ENCODE results near the gene IMMP2L. TPM values are rescaled to one million over a fixed set of nuclear protein-coding genes. Genes with fewer than 3 reads are reported as not detected.

The IMMP2L gene
- total RNA-seq, 2 experiments from 2014 or later, result 15.8 to 25.8 TPM

DNA sequence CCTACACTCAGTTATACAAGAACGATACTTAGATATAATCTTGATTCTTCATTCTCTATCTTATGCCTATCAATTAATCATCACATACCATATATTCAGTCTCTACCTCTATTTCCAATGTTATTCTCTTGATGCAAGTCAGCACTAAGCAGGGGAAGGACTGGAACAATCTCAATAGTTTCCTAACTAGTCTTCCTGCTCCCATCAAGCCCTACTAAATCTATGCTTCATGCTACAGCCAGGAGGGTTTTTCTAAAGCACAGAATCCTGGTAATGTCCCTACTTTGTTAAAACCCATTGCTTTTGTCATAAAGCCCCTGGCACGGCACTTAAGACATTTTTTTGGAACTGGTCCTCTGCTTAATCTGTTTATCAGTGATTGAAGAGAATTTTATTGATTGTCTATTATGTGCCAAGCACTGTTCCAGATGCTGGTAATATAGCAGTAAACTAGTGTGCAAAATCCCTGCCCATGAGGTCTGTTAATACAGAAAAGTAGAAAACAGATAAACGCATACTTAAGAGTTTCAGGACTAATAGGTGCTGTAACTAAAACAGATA is 794.7 kb downstream of the IMMP2L start:
- no peak overlapping the region for H3K4me3 Mint-ChIP-seq

DNA sequence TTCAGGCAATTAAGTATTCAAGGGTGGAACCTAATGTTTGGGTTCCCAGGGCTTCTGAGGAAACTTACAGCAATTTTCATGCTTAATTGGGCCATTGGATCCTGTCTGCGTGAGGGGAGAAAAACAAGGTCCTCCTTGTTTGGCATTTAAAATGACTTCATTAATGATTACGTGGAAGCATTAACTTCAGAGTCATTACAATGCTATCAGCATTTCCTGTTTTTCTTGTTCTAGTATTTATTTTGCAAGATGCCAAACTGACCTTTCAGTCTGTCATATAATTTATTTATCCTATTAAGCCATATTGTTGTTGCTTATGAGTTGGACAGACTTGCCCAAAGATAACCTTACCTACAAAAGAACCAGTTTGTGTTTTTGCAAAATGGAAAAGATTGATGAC is 795.4 kb downstream of the IMMP2L start:
- ATAC-seq (no peak), DNase-seq (no peak)
- Mint-ChIP-seq H3K9me3 (ENCODE audit: low read depth) (no peaks in the 10 kb centered on the region), H3K27me3 (no peaks in the 10 kb centered on the region), H3K4me3 (no peak overlapping the region), H3K36me3 (ENCODE audit: low read depth) (no peaks in the 10 kb centered on the region), H3K4me1 (peaks cover under 1% of the 10 kb centered on the region), H3K27ac (no peak overlapping the region)
- CTCF ChIA-PET, result no interaction called here
- intact Hi-C loops (cut with DNase I, micrococcal nuclease), result no loop called here
- POLR2A ChIA-PET, result no interaction called here

More for the DNA sequence above, 794.7 kb downstream of the IMMP2L start:
- H3K27ac Mint-ChIP-seq, result no peak overlapping the region
- no peaks in the 10 kb centered on the region for H3K9me3 Mint-ChIP-seq (ENCODE audit: low read depth)
- no peaks in the 10 kb centered on the region for H3K27me3 Mint-ChIP-seq
- peaks cover 2% of the 10 kb centered on the region for H3K4me1 Mint-ChIP-seq
- CTCF ChIA-PET, result interaction anchor here (0.7 kb wide), 1 partner anchor 432 kb away, joined by 3 read pairs; no protein-coding TSS in a partner anchor
- POLR2A ChIA-PET, result no interaction called here
- ATAC-seq (no peak), DNase-seq (no peak)
- intact Hi-C loops (cut with DNase I, micrococcal nuclease), result no loop called here
- no peaks in the 10 kb centered on the region for H3K36me3 Mint-ChIP-seq (ENCODE audit: low read depth)

DNA sequence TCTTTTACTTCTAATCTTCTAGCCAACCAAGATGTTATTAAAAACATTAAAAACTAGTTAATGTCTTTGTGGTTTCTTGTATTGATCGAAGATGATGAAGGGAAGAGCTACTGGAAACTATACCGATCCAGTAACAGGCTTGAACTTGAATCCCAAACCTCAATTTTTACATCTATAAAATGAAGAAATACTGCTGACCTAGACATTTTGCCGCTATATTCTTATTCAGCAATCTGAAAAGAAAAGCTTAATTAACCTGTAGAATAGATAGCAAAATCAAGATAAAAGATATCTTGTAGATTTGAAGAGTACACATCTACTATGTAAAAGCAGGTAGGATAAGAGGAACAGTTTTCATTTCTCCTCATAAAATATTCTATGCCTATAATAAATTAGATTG is 797.4 kb downstream of the IMMP2L start:
- POLR2A ChIA-PET, result no interaction called here
- Mint-ChIP-seq H3K27me3 (no peaks in the 10 kb centered on the region), H3K4me1 (no peaks in the 10 kb centered on the region), H3K36me3 (ENCODE audit: low read depth) (no peaks in the 10 kb centered on the region), H3K9me3 (ENCODE audit: low read depth) (no peaks in the 10 kb centered on the region), H3K4me3 (no peak overlapping the region), H3K27ac (no peak overlapping the region)
- ATAC-seq, result no peak
- no peak for DNase-seq
- CTCF ChIA-PET, result no interaction called here
- intact Hi-C loops (cut with DNase I, micrococcal nuclease), result no loop called here

DNA sequence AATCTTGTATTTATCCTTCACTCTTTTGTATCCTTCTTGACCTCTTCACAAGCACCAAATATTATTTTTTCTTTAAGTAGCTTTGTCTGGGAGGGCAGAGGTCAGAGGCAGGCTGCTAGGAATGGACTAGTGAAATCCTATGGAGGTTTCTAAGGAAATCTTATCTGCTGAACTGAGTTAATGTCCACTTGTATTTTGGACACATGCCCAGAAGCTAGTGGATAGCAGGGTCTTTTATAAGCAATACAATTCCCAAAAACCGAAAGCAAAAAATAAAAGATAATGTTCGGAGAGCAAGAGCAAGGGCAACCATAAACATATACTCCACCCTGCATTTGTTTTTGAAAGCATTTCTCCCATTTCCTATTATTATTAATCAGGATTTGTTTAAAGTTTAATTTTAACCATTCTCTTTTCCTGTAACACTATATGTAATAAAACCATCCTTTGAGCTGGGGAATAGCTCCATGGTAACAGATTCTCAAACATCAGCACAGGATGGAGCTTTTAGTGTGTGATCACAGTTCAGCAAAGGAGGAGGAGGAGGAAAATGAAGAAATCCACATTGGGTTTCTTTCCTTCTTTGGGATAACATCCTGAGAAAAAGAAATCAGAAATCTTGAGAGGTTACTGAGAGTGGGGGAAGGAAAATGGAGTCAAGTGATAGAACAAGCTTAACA is 799.6 kb downstream of the IMMP2L start:
- ATAC-seq (no peak), DNase-seq (no peak)
- no peaks in the 10 kb centered on the region for H3K9me3 Mint-ChIP-seq (ENCODE audit: low read depth)
- ChIA-PET POLR2A (no interaction called here), CTCF (interaction anchor here (0.7 kb wide), 1 partner anchor 1148 kb away, joined by 3 read pairs; no protein-coding TSS in a partner anchor)
- H3K4me1 Mint-ChIP-seq, result no peaks in the 10 kb centered on the region
- no peak overlapping the region for H3K4me3 Mint-ChIP-seq
- H3K27ac Mint-ChIP-seq, result no peak overlapping the region
- H3K36me3 Mint-ChIP-seq (ENCODE audit: low read depth), result no peaks in the 10 kb centered on the region
- no peaks in the 10 kb centered on the region for H3K27me3 Mint-ChIP-seq
- intact Hi-C loops (cut with DNase I, micrococcal nuclease), result no loop called here

DNA sequence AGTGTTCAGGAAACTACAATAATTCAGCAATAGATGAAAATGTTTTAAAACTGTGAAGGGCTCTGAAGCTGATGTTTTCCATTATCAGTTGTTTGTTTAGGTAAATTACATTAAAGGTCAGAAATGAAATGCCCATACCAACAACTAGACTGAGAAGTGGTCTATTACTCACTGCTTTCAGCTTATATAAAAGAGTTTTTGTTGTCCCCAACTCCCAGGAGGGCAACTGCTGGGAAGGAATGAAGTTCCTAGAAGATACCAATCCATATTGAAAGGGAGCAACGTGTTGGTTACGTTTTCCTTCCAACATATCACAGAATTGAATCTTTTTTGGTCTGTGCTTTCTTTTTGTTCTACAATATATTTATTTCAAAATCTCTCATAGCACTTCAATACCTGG is 802.0 kb downstream of the IMMP2L start:
- ChIA-PET POLR2A (no interaction called here), CTCF (interaction anchor here (0.7 kb wide), 1 partner anchor 336 kb away, joined by 3 read pairs; no protein-coding TSS in a partner anchor)
- intact Hi-C loops (cut with DNase I, micrococcal nuclease), result no loop called here
- Mint-ChIP-seq H3K27ac (no peak overlapping the region), H3K27me3 (no peaks in the 10 kb centered on the region), H3K36me3 (ENCODE audit: low read depth) (no peaks in the 10 kb centered on the region), H3K4me3 (no peak overlapping the region), H3K9me3 (ENCODE audit: low read depth) (no peaks in the 10 kb centered on the region), H3K4me1 (no peaks in the 10 kb centered on the region)
- ATAC-seq (no peak), DNase-seq (no peak)

DNA sequence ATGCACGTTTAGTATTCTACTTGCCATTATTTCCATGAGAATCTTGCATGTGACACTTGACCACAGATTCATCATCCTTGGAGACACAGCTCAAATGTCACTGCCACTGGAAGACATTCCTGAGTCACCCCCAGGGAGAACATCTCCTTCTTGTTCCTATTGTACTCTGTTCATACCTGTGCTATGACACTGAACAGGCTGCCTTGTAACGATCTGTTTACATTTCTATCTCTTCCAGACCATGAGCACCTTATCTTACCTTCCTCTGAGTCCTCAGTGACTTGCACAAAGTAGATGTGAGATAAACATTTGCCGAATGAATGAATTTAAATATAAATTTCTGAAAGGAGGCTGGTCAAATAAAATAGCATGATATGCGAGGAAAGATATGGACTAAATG is 803.2 kb downstream of the IMMP2L start:
- no peak overlapping the region for H3K4me3 Mint-ChIP-seq
- CTCF ChIA-PET, result interaction anchor here (1.5 kb wide), 1 partner anchor 19 kb away, joined by 3 read pairs; no protein-coding TSS in a partner anchor
- POLR2A ChIA-PET, result no interaction called here

DNA sequence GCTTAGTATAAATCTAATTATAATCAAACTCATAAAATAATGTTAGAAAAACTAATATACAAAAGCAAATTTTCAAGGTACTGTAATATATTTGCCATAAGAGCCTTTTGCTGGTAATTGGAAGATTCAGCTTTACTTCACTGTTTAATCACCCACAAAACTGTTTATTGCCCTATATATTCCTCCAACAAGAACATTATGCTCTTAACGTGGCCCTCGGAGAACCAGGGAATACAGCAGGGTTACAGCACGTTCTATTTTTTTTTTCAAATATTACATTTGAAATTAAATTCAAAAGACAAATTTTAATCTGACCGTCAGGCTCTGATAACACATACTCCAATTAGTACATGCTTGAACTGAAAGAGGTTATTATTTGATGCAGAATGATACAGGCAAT is 807.6 kb downstream of the IMMP2L start:
- H3K27ac Mint-ChIP-seq, result no peak overlapping the region
- no peaks in the 10 kb centered on the region for H3K4me1 Mint-ChIP-seq
- ChIA-PET CTCF (no interaction called here), POLR2A (interaction anchor here (0.7 kb wide), 1 partner anchor 423 kb away, joined by 3 read pairs; no protein-coding TSS in a partner anchor)
- no peak overlapping the region for H3K4me3 Mint-ChIP-seq
- intact Hi-C loops (cut with DNase I, micrococcal nuclease), result no loop called here
- no peaks in the 10 kb centered on the region for H3K9me3 Mint-ChIP-seq (ENCODE audit: low read depth)
- no peaks in the 10 kb centered on the region for H3K36me3 Mint-ChIP-seq (ENCODE audit: low read depth)
- DNase-seq, result no peak
- H3K27me3 Mint-ChIP-seq, result no peaks in the 10 kb centered on the region
- no peak for ATAC-seq

More for the DNA sequence above, 803.2 kb downstream of the IMMP2L start:
- no peak for DNase-seq
- intact Hi-C loops (cut with DNase I, micrococcal nuclease), result no loop called here
- Mint-ChIP-seq H3K9me3 (ENCODE audit: low read depth) (no peaks in the 10 kb centered on the region), H3K4me1 (no peaks in the 10 kb centered on the region), H3K36me3 (ENCODE audit: low read depth) (no peaks in the 10 kb centered on the region), H3K27ac (no peak overlapping the region), H3K27me3 (no peaks in the 10 kb centered on the region)
- ATAC-seq, result no peak

DNA sequence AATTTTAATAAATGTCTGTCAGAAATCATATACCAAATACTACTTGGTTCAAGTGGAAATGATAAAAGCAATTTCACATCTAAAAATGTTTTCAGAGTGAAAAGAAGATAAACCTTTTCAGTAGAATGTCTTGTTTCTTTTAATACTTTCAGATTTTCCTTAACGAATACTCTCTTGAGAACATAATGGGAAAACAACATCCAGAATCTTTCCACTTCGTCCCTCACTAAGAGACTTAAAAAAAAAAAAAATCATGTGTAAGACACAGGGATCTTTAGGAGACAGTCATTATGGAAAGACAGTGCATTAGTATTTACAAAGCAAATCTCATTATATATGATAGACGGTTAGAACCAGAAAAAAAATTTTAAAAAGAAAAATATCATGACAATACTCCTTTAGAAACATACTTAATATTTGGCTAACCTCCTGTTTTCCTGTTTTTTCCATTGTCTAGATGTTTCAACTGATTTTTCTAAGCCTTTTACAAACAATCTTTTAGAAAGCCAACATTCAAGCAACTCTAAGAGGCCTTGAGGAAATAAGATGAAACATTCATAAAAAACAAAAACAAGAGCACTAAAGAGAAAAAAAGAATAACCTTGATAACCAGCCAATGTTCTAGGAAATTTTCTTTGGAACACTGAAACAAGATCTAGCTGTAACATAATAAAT is 811.2 kb downstream of the IMMP2L start:
- no peak overlapping the region for H3K4me3 Mint-ChIP-seq
- ATAC-seq, result no peak

DNA sequence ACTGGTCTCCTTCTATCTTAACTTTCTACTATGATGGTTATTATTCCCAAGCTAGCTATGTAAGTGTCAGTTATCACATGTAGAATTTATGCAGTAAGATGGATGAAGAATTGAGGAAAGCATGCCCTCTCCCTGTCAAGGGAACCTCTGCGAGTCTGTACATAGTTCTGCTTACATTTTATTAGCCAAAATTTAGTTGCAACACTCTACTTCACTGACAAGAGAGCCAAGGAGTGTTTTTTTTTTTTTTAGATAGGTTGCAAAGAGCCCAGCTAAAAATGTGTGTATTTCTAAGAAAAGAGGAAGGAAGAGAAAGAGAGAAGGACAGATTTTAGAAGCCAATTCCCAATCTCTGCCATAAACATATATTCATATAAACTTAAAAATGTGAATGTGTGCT is 829.1 kb downstream of the IMMP2L start:
- DNase-seq (no peak), ATAC-seq (no peak)
- Mint-ChIP-seq H3K36me3 (ENCODE audit: low read depth) (no peaks in the 10 kb centered on the region), H3K27me3 (no peaks in the 10 kb centered on the region), H3K4me3 (no peak overlapping the region), H3K4me1 (no peaks in the 10 kb centered on the region), H3K27ac (no peak overlapping the region), H3K9me3 (ENCODE audit: low read depth) (peaks cover 3% of the 10 kb centered on the region)
- POLR2A ChIA-PET, result no interaction called here
- intact Hi-C loops (cut with DNase I, micrococcal nuclease), result no loop called here
- CTCF ChIA-PET, result interaction anchor here (1.8 kb wide), 1 partner anchor 11 kb away, joined by 6 read pairs; no protein-coding TSS in a partner anchor

More for the DNA sequence above, 811.2 kb downstream of the IMMP2L start:
- Mint-ChIP-seq H3K9me3 (ENCODE audit: low read depth) (peaks cover 18% of the 10 kb centered on the region), H3K36me3 (ENCODE audit: low read depth) (peaks cover 11% of the 10 kb centered on the region), H3K4me1 (no peaks in the 10 kb centered on the region), H3K27ac (no peak overlapping the region), H3K27me3 (no peaks in the 10 kb centered on the region)
- DNase-seq, result no peak
- ChIA-PET CTCF (no interaction called here), POLR2A (no interaction called here)
- intact Hi-C loops (cut with DNase I, micrococcal nuclease), result no loop called here

DNA sequence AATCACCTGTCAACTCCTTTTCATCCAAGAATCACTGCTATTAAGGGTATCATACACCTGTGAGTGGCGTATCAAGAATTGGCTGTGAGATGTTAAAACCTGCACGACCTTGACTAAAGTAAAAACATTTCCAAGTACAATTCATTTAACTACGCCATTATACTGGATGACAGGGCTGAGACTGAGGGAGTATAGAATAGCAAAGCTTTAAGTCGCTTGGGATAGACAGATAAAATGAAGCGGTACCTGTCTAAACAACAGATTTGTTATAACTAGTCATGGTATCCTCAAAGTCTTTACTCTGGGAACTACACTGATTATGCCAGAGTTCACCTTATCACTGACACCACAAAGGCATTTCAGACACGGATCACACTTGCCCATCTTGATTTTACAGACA is 837.5 kb downstream of the IMMP2L start:
- ATAC-seq (no peak), DNase-seq (no peak)
- Mint-ChIP-seq H3K36me3 (ENCODE audit: low read depth) (no peaks in the 10 kb centered on the region), H3K4me3 (no peak overlapping the region), H3K27me3 (no peaks in the 10 kb centered on the region), H3K4me1 (no peaks in the 10 kb centered on the region), H3K9me3 (ENCODE audit: low read depth) (no peaks in the 10 kb centered on the region), H3K27ac (no peak overlapping the region)
- ChIA-PET CTCF (no interaction called here), POLR2A (no interaction called here)
- intact Hi-C loops (cut with DNase I, micrococcal nuclease), result no loop called here

DNA sequence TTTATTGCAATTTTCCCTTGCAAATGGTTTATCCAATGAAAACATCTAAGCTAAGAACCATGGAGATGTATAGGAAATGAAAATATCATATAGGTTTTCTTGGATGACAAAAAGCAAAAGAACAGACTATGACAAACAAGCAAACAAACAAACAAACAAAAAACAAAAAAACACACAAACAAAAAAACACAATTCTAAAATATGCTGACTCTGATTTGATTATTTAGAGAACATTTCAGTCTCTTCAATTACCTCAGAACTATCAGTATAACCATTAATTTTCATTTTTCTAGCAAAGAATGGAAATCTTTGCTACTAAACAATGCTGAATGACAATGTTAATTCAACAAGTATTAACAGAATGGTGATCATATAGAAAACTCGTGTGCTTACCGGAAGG is 840.9 kb downstream of the IMMP2L start:
- no peak overlapping the region for H3K4me3 Mint-ChIP-seq
- intact Hi-C loops (cut with DNase I, micrococcal nuclease), result no loop called here
- ChIA-PET CTCF (interaction anchor here (0.7 to 2.3 kb wide), 2 partner anchors 11 to 473 kb away, joined by 3 to 6 read pairs; no protein-coding TSS in a partner anchor), POLR2A (no interaction called here)
- no peaks in the 10 kb centered on the region for H3K27me3 Mint-ChIP-seq
- ATAC-seq (no peak), DNase-seq (no peak)
- no peak overlapping the region for H3K27ac Mint-ChIP-seq
- no peaks in the 10 kb centered on the region for H3K9me3 Mint-ChIP-seq (ENCODE audit: low read depth)
- no peaks in the 10 kb centered on the region for H3K36me3 Mint-ChIP-seq (ENCODE audit: low read depth)
- no peaks in the 10 kb centered on the region for H3K4me1 Mint-ChIP-seq

DNA sequence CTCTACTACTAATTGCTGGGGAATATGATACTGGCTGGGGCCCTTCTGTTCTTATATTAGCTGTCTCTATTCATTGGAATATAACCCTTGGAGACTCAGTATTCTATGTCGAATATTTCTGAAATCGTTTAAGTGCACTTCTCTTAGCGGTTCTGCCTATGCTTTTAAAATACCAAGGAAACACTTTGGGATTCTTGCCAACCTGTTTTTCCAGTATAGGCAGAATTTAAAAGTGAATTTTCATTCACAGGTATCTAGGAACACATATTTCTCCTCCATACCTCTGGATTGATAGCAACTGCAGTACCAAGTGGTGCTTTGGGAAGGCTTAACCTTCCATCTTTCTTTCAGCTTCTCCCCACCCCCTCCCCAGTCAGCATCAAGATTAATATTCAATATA is 841.7 kb downstream of the IMMP2L start:
- ChIA-PET POLR2A (no interaction called here), CTCF (no interaction called here)
- Mint-ChIP-seq H3K4me3 (no peak overlapping the region), H3K4me1 (no peaks in the 10 kb centered on the region), H3K9me3 (ENCODE audit: low read depth) (no peaks in the 10 kb centered on the region), H3K27ac (no peak overlapping the region), H3K27me3 (no peaks in the 10 kb centered on the region), H3K36me3 (ENCODE audit: low read depth) (no peaks in the 10 kb centered on the region)
- DNase-seq, result no peak
- no peak for ATAC-seq
- intact Hi-C loops (cut with DNase I, micrococcal nuclease), result no loop called here
